ENCODE results near the gene ANKRD23. TPM values are rescaled to one million over a fixed set of nuclear protein-coding genes. Genes with fewer than 3 reads are reported as not detected.

ANKRD23 gene
- total and polyA plus RNA-seq, 2 of the 8 experiments (the other 6 are each of a cell fraction or from before 2014, with no cell fraction given): 3.4 to 3.5 TPM

GRCh38 chr2:96809216-96809882 is 34.5 kb downstream of the ANKRD23 start:
- H2AFZ ChIP-seq (ENCODE audit: low read length): no peak overlapping the region
- no peak overlapping the region for H2AK5ac ChIP-seq (ENCODE audit: low read depth, low read length)
- H3K9me3 ChIP-seq (ENCODE audit: insufficient read depth in 2 of 2, low read depth in 1 of 2, low read length in 1 of 2): no peaks in the 10 kb centered on the region
- H3K23ac ChIP-seq (ENCODE audit: insufficient read length): no peak overlapping the region
- CTCF ChIA-PET (ENCODE audit: partially characterized antibody): interaction anchor here (0.8 to 3.1 kb wide), 5 partner anchors 10 to 152 kb away, joined by 3 to 18 read pairs (median 4); no protein-coding TSS in a partner anchor
- H4K5ac ChIP-seq (ENCODE audit: insufficient read length, low read depth, low read length): no peak overlapping the region
- no peak overlapping the region for H3K27ac ChIP-seq (ENCODE audit: low read depth, low read length)
- H2BK15ac ChIP-seq (ENCODE audit: low read length): no peak overlapping the region
- WGBS, 2 experiments (ENCODE audit: extremely low coverage in 1 of 2, insufficient coverage in 1 of 2, insufficient read length in 1 of 2, insufficient replicate concordance in 2 of 2, low coverage in 1 of 2, low lambda C conversion rate in 2 of 2, missing lambda C conversion rate in 1 of 2): 88% methylated on average over 13 of the region's 13 CpGs; no CpG with 5 or more reads in 1 of the 2 experiments
- H2BK5ac ChIP-seq (ENCODE audit: low read depth, low read length): no peak overlapping the region
- H3K4me1 ChIP-seq (replicated peaks in 1 of 4; ENCODE audit: control insufficient read depth in 3 of 4, insufficient read depth in 4 of 4, low read length in 3 of 4): no peaks in the 10 kb centered on the region
- H2BK12ac ChIP-seq (ENCODE audit: low read depth, low read length): no peak overlapping the region
- POLR2A ChIA-PET (ENCODE audit: partially characterized antibody): interaction anchor here (0.7 to 2.1 kb wide), 3 partner anchors 9 to 184 kb away, joined by 3 to 6 read pairs (median 3); no protein-coding TSS in a partner anchor
- no peak overlapping the region for H3K4me2 ChIP-seq (ENCODE audit: insufficient read depth in 1 of 2, low read depth in 2 of 2, low read length in 2 of 2)
- no peaks in the 10 kb centered on the region for H4K20me1 ChIP-seq (replicated peaks in 1 of 2; ENCODE audit: control insufficient read depth in 1 of 2, insufficient read depth in 2 of 2, low read length in 2 of 2)
- no peak overlapping the region for H4K91ac ChIP-seq (replicated peaks; ENCODE audit: insufficient read length, low read length)
- no peak overlapping the region for H3K4ac ChIP-seq (replicated peaks; ENCODE audit: insufficient read length, low read depth, low read length)
- H3K79me1 ChIP-seq (ENCODE audit: low read depth, low read length): no peaks in the 10 kb centered on the region
- no peak for FAIRE-seq
- no peaks in the 10 kb centered on the region for H3K27me3 ChIP-seq (replicated peaks in 1 of 4; ENCODE audit: control insufficient read depth in 3 of 4, extremely low read depth in 1 of 4, insufficient read depth in 3 of 4, low read length in 3 of 4)
- H3K4me3 ChIP-seq (ENCODE audit: extremely low read depth in 1 of 4, insufficient read depth in 2 of 4, low read depth in 3 of 4, low read length in 4 of 4): no peak overlapping the region
- no peak overlapping the region for H3K14ac ChIP-seq (ENCODE audit: insufficient read length)
- no peaks in the 10 kb centered on the region for H3K23me2 ChIP-seq (ENCODE audit: low read depth, low read length)
- H3K36me3 ChIP-seq (ENCODE audit: control insufficient read depth in 2 of 4, insufficient read depth in 4 of 4, low read length in 3 of 4): no peaks in the 10 kb centered on the region
- H4K8ac ChIP-seq (ENCODE audit: extremely low read depth, insufficient read depth, low read length): no peak overlapping the region
- H2BK120ac ChIP-seq (replicated peaks; ENCODE audit: low read depth, low read length): no peak overlapping the region
- no peak for DNase-seq (ENCODE audit: low read depth in 1 of 2, low spot score in 2 of 2)
- no peak overlapping the region for H3K9ac ChIP-seq (replicated peaks in 1 of 4; ENCODE audit: extremely low read depth in 1 of 4, low read depth in 3 of 4, low read length in 3 of 4)
- no peaks in the 10 kb centered on the region for H3K79me2 ChIP-seq (ENCODE audit: control insufficient read depth in 1 of 2, insufficient read depth in 2 of 2, low read length in 2 of 2)
- no peak overlapping the region for H3K18ac ChIP-seq (ENCODE audit: extremely low read depth, low read length)
- H3K56ac ChIP-seq (replicated peaks; ENCODE audit: insufficient read length, low read depth, low read length): no peak overlapping the region
- H2BK20ac ChIP-seq (ENCODE audit: low read length): no peak overlapping the region
- TF ChIP-seq ZNF274 (IDR thresholded peaks at IDR 0.05; ENCODE audit: borderline replicate concordance, extremely low read depth, low read length) (no peak), CEBPB (IDR thresholded peaks at IDR 0.05; ENCODE audit: low read depth, low read length) (no peak), RXRA (IDR thresholded peaks at IDR 0.05; ENCODE audit: insufficient read depth, low read depth, low read length) (no peak), NRF1 (IDR thresholded peaks at IDR 0.05; ENCODE audit: low read depth, low read length) (no peak), TBP (IDR thresholded peaks at IDR 0.05; ENCODE audit: low read depth, low read length) (no peak), BRCA1 (IDR thresholded peaks at IDR 0.05; ENCODE audit: low read depth, low read length) (no peak), POLR2A (IDR thresholded peaks at IDR 0.05; ENCODE audit: control extremely low read depth in 1 of 2, low read depth in 2 of 2, low read length in 2 of 2) (no peak), TAF1 (IDR thresholded peaks at IDR 0.05; ENCODE audit: low read depth, low read length) (no peak), CBX8 (IDR thresholded peaks at IDR 0.05; ENCODE audit: borderline replicate concordance, low read depth, low read length) (no peak), BCL11A (IDR thresholded peaks at IDR 0.05; ENCODE audit: low read depth in 2 of 2, low read length in 2 of 2) (no peak), HDAC2 (IDR thresholded peaks at IDR 0.05; ENCODE audit: borderline replicate concordance in 1 of 2, low read depth in 2 of 2, low read length in 2 of 2) (no peak), ASH2L (IDR thresholded peaks at IDR 0.05; ENCODE audit: low read length) (no peak), YY1 (IDR thresholded peaks at IDR 0.05; ENCODE audit: low read depth, low read length) (no peak)
- TF ChIP-seq, protein P1, sequence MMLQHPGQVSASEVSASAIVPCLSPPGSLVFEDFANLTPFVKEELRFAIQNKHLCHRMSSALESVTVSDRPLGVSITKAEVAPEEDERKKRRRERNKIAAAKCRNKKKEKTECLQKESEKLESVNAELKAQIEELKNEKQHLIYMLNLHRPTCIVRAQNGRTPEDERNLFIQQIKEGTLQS (IDR thresholded peaks at IDR 0.05; ENCODE audit: insufficient read depth, low read depth, low read length): no peak

Data from H1 (cell line).